HG03575 (cell line): ENCODE data around the gene GNPTAB.
"Not testable (repeated sequence)": the region's sequence is repeated elsewhere in the genome, so short reads cannot be mapped to it uniquely, and the experiment has no call there.

ENCODE experiments used
- ATAC-seq: cut with Tn5 transposase; IDR thresholded peaks from one replicate; pipeline ENCODE4 v1.9.1; 2021; ENCODE audit not compliant: unreplicated experiment, insufficient number of reproducible peaks, low FRiP score; ENCODE audit errors: extremely low read depth

Gene GNPTAB

GRCh38 chr12:101830367-101831325 is at the start of gene GNPTAB:
Gene GNPTAB (minus strand): TSS chr12:101830959. CDS start chr12:101830675, 284 bp downstream.
- ATAC-seq, result peak; percentile 75

GRCh38 chr12:101878243-101878821 is 47.6 kb upstream of the GNPTAB start:
- ATAC-seq, result no peak

GRCh38 chr12:101877806-101878242 is 47.1 kb upstream of the GNPTAB start:
- no peak for ATAC-seq

- ATAC-seq, result no peak
These were observed 46.4 kb upstream of the GNPTAB start, which contains the start of gene DRAM1 for GRCh38 chr12:101876861-101877805. Gene DRAM1 (plus strand): TSS chr12:101877580. CDS start chr12:101877790, 210 bp downstream.

- no peak for ATAC-seq
These were observed 45.6 kb upstream of the GNPTAB start for GRCh38 chr12:101876322-101876860.

GRCh38 chr12:101875162-101875561 is 44.4 kb upstream of the GNPTAB start:
- ATAC-seq, result no peak

GRCh38 chr12:101870925-101871324 is 40.2 kb upstream of the GNPTAB start:
- no peak for ATAC-seq

GRCh38 chr12:101867619-101868018 is 36.9 kb upstream of the GNPTAB start:
- ATAC-seq, result not testable (repeated sequence)

GRCh38 chr12:101866615-101867373 is 36.0 kb upstream of the GNPTAB start:
- no peak for ATAC-seq

GRCh38 chr12:101863981-101864380 is 33.2 kb upstream of the GNPTAB start:
- ATAC-seq, result no peak

GRCh38 chr12:101862245-101862644 is 31.5 kb upstream of the GNPTAB start:
- no peak for ATAC-seq

- not testable (repeated sequence) for ATAC-seq
These were observed 30.9 kb upstream of the GNPTAB start for GRCh38 chr12:101861688-101862087.

- peak; percentile 52 for ATAC-seq
These were observed 29.2 kb upstream of the GNPTAB start for GRCh38 chr12:101859664-101860607.

GRCh38 chr12:101858361-101858760 is 27.6 kb upstream of the GNPTAB start:
- no peak for ATAC-seq

- peak; percentile 35 for ATAC-seq
These were observed 26.3 kb upstream of the GNPTAB start for GRCh38 chr12:101857043-101857558.

- not testable (repeated sequence) for ATAC-seq
These were observed 25.9 kb upstream of the GNPTAB start for GRCh38 chr12:101856614-101857013.

GRCh38 chr12:101855976-101856375 is 25.2 kb upstream of the GNPTAB start:
- ATAC-seq, result no peak
